Measurements from ENCODE around the gene SLC23A1.
"Not testable (repeated sequence)": the region's sequence is repeated elsewhere in the genome, so short reads cannot be mapped to it uniquely, and the experiment has no call there.

SLC23A1 gene

GRCh38 chr5:139361835-139362429 is 21.2 kb downstream of the SLC23A1 start (continued):
- TF ChIP-seq, protein P1, sequence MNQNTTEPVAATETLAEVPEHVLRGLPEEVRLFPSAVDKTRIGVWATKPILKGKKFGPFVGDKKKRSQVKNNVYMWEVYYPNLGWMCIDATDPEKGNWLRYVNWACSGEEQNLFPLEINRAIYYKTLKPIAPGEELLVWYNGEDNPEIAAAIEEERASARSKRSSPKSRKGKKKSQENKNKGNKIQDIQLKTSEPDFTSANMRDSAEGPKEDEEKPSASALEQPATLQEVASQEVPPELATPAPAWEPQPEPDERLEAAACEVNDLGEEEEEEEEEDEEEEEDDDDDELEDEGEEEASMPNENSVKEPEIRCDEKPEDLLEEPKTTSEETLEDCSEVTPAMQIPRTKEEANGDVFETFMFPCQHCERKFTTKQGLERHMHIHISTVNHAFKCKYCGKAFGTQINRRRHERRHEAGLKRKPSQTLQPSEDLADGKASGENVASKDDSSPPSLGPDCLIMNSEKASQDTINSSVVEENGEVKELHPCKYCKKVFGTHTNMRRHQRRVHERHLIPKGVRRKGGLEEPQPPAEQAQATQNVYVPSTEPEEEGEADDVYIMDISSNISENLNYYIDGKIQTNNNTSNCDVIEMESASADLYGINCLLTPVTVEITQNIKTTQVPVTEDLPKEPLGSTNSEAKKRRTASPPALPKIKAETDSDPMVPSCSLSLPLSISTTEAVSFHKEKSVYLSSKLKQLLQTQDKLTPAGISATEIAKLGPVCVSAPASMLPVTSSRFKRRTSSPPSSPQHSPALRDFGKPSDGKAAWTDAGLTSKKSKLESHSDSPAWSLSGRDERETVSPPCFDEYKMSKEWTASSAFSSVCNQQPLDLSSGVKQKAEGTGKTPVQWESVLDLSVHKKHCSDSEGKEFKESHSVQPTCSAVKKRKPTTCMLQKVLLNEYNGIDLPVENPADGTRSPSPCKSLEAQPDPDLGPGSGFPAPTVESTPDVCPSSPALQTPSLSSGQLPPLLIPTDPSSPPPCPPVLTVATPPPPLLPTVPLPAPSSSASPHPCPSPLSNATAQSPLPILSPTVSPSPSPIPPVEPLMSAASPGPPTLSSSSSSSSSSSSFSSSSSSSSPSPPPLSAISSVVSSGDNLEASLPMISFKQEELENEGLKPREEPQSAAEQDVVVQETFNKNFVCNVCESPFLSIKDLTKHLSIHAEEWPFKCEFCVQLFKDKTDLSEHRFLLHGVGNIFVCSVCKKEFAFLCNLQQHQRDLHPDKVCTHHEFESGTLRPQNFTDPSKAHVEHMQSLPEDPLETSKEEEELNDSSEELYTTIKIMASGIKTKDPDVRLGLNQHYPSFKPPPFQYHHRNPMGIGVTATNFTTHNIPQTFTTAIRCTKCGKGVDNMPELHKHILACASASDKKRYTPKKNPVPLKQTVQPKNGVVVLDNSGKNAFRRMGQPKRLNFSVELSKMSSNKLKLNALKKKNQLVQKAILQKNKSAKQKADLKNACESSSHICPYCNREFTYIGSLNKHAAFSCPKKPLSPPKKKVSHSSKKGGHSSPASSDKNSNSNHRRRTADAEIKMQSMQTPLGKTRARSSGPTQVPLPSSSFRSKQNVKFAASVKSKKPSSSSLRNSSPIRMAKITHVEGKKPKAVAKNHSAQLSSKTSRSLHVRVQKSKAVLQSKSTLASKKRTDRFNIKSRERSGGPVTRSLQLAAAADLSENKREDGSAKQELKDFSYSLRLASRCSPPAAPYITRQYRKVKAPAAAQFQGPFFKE (tag by site-specific recombination; IDR thresholded peaks at IDR 0.05; ENCODE audit: borderline replicate concordance), result no peak
- peak; percentile 24; the same call in 1 of the 2 replicates for TF ChIP-seq PRDM1 (tag by site-specific recombination; IDR thresholded peaks at IDR 0.05)
- no peak for TF ChIP-seq ZNF266 (tag by site-specific recombination; IDR thresholded peaks at IDR 0.05; ENCODE audit: low read depth)

GRCh38 chr5:139360384-139360783 is 22.7 kb downstream of the SLC23A1 start:
- Histone ChIP-seq H3K36me3 (ENCODE audit: control insufficient read depth in 2 of 2, insufficient read depth in 1 of 2, low read length in 2 of 2) (peaks cover 32 to 68% of the 10 kb centered on the region in 2 experiments), H3K27ac (ENCODE audit: extremely low read depth, low read depth, low read length) (no peak overlapping the region), H3K4me1 (ENCODE audit: control insufficient read depth, insufficient read depth, low read length) (no peaks in the 10 kb centered on the region), H3K4me3 (ENCODE audit: low read depth, low read length) (no peak overlapping the region), H3K9me3 (ENCODE audit: control insufficient read depth, insufficient read depth, low read depth, low read length) (no peaks in the 10 kb centered on the region)
- POLR2A ChIA-PET, result no interaction called here
- TF ChIP-seq PRDM1 (tag by site-specific recombination; IDR thresholded peaks at IDR 0.05) (no peak), ZNF354C (tag by site-specific recombination; IDR thresholded peaks at IDR 0.05; ENCODE audit: borderline replicate concordance, low read depth) (no peak), GLIS1 (tag by site-specific recombination; IDR thresholded peaks at IDR 0.05) (peak; percentile 42; the same call in 1 of the 2 replicates), ZNF121 (tag by site-specific recombination; IDR thresholded peaks at IDR 0.05) (peak; percentile 58; the same call in 1 of the 2 replicates)
- CTCF ChIA-PET, result interaction anchor here (0.6 to 0.7 kb wide), 3 partner anchors 12 to 70 kb away, joined by 3 to 4 read pairs (median 4); no protein-coding TSS in a partner anchor

- no peak overlapping the region for H3K27ac ChIP-seq (ENCODE audit: extremely low read depth, low read depth, low read length)
- no peak overlapping the region for H3K4me3 ChIP-seq (ENCODE audit: low read depth, low read length)
- no peaks in the 10 kb centered on the region for H3K9me3 ChIP-seq (ENCODE audit: control insufficient read depth, insufficient read depth, low read depth, low read length)
- H3K36me3 ChIP-seq (ENCODE audit: control insufficient read depth in 2 of 2, insufficient read depth in 1 of 2, low read length in 2 of 2), result peaks cover 28 to 64% of the 10 kb centered on the region in 2 experiments
- TF ChIP-seq ZNF366 (tag by site-specific recombination; conservative IDR thresholded peaks at IDR 0.05) (no peak), ZNF664 (tag by site-specific recombination; IDR thresholded peaks at IDR 0.05) (peak; percentile 35; the same call in 1 of the 2 replicates), ZNF211 (tag by site-specific recombination; IDR thresholded peaks at IDR 0.05; ENCODE audit: low read depth) (0 out of 2 replicates have a peak, but pooled peaks have one; percentile 33), ZNF266 (tag by site-specific recombination; IDR thresholded peaks at IDR 0.05; ENCODE audit: low read depth) (peak; percentile 81; the same call in 1 of the 2 replicates)
- no peaks in the 10 kb centered on the region for H3K4me1 ChIP-seq (ENCODE audit: control insufficient read depth, insufficient read depth, low read length)
- ChIA-PET CTCF (interaction anchor here (0.6 to 1.3 kb wide), 3 partner anchors 10 to 44 kb away, joined by 3 to 4 read pairs (median 3); partner anchors contain the start of gene PAIP2), POLR2A (interaction anchor here (0.6 kb wide), 1 partner anchor 10 kb away, joined by 6 read pairs; no protein-coding TSS in a partner anchor)
Measured at GRCh38 chr5:139358064-139358463, 25.0 kb downstream of the SLC23A1 start.

GRCh38 chr5:139355900-139356299 is 27.2 kb downstream of the SLC23A1 start:
- H3K4me1 ChIP-seq (ENCODE audit: control insufficient read depth, insufficient read depth, low read length); H3K9me3 ChIP-seq (ENCODE audit: control insufficient read depth, insufficient read depth, low read depth, low read length); H3K4me3 ChIP-seq (ENCODE audit: low read depth, low read length); CTCF ChIA-PET; H3K27ac ChIP-seq (ENCODE audit: extremely low read depth, low read depth, low read length): not testable (repeated sequence)
- peaks cover 28 to 69% of the 10 kb centered on the region in 2 experiments for H3K36me3 ChIP-seq (ENCODE audit: control insufficient read depth in 2 of 2, insufficient read depth in 1 of 2, low read length in 2 of 2)
- POLR2A ChIA-PET, result interaction anchor here (0.7 kb wide), 1 partner anchor 15 kb away, joined by 4 read pairs; no protein-coding TSS in a partner anchor
- peak; percentile 64 for TF ChIP-seq GLIS1 (tag by site-specific recombination; IDR thresholded peaks at IDR 0.05)
